Dedifferentiated amniotic fluid mesenchymal stem cell (primary cell): Measurements from ENCODE around the gene ABCG4.
"Not testable (repeated sequence)": the region's sequence is repeated elsewhere in the genome, so short reads cannot be mapped to it uniquely, and the experiment has no call there.

Source experiments
- DNase-seq: peaks from one replicate; pipeline ENCODE4 v3.0.0-alpha.2; 2016; ENCODE audit errors: extremely low spot score

Gene ABCG4

GRCh38 chr11:119153049-119153818, 4.4 kb downstream of the ABCG4 start:
- no peak for DNase-seq

GRCh38 chr11:119154178-119154577, 5.3 kb downstream of the ABCG4 start:
- no peak for DNase-seq

- no peak for DNase-seq
These were observed 7.1 kb downstream of the ABCG4 start for GRCh38 chr11:119155733-119156492.

DNA sequence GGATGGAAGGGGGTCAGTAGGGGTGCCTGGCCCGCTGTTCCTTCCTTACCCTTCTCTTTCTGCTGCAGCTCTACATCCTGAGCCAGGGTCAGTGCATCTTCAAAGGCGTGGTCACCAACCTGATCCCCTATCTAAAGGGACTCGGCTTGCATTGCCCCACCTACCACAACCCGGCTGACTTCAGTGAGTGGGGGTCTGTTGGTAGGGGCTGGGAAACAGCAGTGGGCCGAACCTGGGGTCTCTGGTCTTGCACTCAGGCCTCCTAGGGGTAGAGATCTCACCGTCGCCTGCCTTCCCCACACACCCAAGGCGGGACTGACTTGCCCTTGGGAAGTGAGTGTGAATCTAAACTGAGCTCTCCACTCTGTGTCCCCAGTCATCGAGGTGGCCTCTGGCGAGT, 7.6 kb downstream of the ABCG4 start:
- no peak for DNase-seq

DNA sequence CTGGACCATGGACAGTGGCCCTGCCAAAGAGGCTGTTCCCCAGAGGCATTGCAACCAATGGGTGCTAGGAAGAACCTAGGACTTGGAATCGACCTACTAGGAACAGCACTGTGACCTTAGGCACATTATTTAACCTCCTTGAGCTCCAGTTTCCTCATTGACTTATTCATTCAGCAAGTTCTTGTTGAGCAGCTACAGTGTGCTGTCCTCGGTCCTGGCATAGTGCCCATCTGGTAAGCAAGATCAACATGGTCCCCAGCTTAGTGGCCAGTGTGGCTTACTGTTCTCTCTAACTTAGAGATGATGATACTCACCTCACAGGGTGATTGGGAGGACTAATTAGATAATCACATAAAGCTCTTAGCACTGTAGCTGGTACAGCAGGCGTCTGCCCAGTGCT, 8.2 kb downstream of the ABCG4 start:
- DNase-seq = no peak

DNA sequence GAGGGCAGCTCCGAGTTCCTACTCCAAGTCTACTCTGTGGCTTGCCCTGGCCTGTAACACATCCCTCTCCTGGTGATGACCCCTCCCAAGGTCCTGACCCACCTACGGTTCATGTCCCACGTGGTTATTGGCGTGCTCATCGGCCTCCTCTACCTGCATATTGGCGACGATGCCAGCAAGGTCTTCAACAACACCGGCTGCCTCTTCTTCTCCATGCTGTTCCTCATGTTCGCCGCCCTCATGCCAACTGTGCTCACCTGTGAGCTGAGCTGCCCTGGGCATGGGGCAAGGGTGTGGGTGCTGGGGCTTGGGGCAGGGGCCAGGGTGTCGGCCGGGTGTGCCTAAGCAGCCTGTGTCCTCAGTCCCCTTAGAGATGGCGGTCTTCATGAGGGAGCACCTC, 9.6 kb downstream of the ABCG4 start:
- DNase-seq = no peak

DNA sequence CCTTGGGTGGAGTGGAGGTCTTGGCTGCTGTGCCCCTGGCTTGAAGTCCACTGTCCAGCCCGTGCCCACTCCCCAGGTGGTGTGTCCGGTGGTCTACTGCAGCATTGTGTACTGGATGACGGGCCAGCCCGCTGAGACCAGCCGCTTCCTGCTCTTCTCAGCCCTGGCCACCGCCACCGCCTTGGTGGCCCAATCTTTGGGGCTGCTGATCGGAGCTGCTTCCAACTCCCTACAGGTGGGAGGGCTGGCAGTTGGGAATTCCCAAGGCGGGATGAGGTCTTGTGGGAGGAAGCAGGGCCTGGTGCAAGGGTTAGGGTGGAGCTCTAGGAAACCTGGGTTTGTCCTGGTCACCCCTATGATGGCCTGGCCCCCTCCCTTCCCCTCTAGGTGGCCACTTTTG, 11.3 kb downstream of the ABCG4 start:
- DNase-seq = no peak

DNA sequence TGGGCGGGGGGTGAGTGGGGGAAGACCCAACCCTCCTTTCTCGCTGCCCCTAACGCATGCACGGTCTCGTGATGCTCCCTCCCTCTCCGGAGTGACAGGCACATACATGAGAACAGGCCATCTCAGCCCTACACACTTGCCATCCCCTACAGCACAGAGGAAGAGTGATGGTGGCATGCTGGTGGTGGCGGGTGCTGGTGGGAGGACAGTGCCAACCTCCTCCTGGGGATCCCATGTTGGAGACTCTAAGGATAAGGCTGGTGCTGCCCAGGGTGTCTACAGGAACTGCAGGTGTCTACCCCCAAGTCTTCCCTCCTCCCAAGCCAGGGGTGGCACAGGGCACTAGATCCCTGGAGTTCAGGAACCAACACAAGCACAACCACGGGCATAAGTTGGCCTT, 13.0 kb downstream of the ABCG4 start:
- no peak for DNase-seq

DNA sequence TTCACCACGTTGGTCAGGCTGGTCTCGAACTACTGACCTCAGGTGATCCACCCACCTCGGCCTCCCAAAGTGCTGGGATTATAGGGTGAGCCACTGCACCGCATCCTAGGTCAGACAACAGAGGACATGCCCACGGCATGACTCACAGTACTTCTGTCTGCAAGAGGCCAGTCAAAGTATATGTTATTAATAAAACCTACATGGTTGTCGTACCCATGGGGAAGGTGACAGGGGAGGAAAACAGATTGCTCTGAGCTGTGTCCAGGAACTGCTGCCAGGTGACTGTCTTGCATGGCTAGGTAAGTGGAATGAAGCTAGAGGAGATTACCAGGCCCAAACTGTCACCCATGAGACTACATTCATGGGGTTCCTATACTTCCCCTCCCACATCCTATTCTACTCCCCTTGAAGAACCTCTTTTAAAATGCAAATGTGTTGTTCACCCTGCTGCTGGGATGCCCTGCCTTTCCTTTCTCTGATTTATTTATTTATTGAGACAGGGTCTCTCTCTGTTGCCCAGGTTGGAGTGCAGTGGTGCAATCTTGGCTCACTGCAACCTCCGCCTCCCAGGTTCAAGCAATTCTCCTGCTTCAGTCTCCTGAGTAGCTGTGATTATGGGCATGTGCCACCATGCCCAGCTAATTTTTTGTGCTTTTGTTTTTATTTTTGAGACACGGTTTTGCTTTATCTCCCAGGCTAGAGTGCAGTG, 17.7 kb downstream of the ABCG4 start:
- no peak for DNase-seq

GRCh38 chr11:119167077-119167458, 18.2 kb downstream of the ABCG4 start:
- not testable (repeated sequence) for DNase-seq

GRCh38 chr11:119167933-119168332, 19.1 kb downstream of the ABCG4 start:
- no peak for DNase-seq

- DNase-seq = peak; percentile 82
These were observed 19.8 kb downstream of the ABCG4 start, which contains the start of gene NLRX1 for GRCh38 chr11:119168471-119169281. Gene NLRX1, plus strand, starts transcription at chr11:119168725. Its CDS starts 2,679 bp downstream, at chr11:119171404.

- DNase-seq = no peak
These were observed 20.4 kb downstream of the ABCG4 start for GRCh38 chr11:119169282-119169719.

GRCh38 chr11:119172513-119172912, 23.7 kb downstream of the ABCG4 start:
- no peak for DNase-seq

- no peak for DNase-seq
These were observed 24.6 kb downstream of the ABCG4 start for GRCh38 chr11:119173453-119173852.

- DNase-seq = no peak
These were observed 26.7 kb downstream of the ABCG4 start for GRCh38 chr11:119175493-119176077.

DNA sequence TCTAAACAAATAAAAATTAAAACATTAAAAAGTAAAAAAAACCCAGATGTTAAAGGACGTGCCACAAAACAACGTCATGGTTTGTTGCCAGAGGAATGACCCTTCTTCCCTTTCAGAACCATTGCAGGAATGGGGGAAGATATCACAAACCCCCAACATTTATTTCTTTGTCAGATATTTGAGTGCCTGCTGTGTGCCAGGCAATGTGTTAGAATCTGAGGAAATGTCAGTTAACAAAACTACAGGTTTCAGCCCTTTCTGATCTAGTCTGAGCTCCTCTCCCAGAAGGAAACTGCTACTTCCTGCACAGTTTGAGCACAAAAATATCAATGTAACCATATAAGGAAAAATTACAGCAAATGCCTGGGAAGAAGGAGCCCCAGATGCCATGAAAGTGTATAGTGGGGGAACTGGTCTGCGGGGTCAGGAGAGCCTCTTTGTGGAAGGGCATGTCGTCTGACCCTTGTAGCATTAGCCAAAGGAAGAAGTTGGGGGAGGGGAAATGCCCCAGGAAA, 29.4 kb downstream of the ABCG4 start:
- DNase-seq = no peak

GRCh38 chr11:119179342-119179741, 30.5 kb downstream of the ABCG4 start:
- no peak for DNase-seq

DNA sequence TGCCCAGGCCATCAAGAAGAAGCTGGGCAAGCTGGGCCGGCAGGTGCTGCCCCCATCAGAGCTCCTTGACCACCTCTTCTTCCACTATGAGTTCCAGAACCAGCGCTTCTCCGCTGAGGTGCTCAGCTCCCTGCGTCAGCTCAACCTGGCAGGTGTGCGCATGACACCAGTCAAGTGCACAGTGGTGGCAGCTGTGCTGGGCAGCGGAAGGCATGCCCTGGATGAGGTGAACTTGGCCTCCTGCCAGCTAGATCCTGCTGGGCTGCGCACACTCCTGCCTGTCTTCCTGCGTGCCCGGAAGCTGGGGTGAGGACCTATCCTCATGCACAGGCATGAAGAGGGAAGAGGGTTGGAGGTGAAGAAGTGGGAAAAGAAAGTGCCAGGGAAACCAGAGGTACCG, 31.1 kb downstream of the ABCG4 start:
- DNase-seq = no peak

- no peak for DNase-seq
These were observed 32.2 kb downstream of the ABCG4 start for GRCh38 chr11:119180729-119181676.
